GM18517 (cell line): Measurements from ENCODE around the gene RFFL.
"Not testable (repeated sequence)": the region's sequence is repeated elsewhere in the genome, so short reads cannot be mapped to it uniquely, and the experiment has no call there.

Experiments used
- ATAC-seq: cut with Tn5 transposase; IDR thresholded peaks from one replicate; pipeline ENCODE4 v1.9.1; 2021; ENCODE audit warnings: mild to moderate bottlenecking, moderate library complexity; ENCODE audit not compliant: unreplicated experiment

Gene RFFL

DNA sequence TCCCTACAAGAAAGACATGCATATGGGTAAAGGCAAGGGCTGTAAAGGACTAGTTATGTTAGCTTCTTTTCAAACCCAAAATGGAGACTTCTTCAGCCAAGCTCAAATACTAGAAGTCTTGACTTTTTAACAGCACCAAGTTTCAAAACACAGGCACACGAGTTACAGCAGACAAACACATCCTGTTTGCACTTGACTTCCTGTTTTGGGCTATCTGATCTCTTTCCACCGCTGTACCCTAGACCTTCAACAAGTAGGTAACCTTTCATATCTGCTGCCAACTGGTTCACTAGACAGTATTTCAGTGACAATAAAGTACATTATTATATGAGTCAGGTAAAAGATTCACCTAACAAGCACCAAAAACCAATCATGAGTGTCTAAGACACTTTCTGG is 12.3 kb downstream of the RFFL start:
- peak; percentile 72 for ATAC-seq

DNA sequence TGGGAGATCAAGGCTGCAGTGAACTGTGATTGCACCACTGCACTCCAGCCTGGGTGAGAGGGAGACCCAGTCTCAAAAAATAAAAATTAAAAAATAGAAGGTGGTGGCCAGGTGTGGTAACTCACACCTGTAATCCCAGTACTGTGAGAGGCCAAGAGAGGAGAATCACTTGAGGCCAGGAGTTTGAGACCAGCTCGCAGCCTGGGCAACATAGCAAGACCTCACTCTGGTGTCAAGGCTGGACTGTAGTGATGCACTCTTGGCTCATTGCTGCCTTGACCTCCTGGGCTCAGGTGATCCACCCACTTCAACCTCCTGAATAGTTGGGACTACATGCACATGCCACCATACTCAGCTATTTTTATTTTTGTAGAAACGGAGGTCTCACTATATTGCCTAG is 13.3 kb downstream of the RFFL start:
- ATAC-seq, result no peak

- ATAC-seq, result no peak
Measured at GRCh38 chr17:35048685-35049379, 14.7 kb downstream of the RFFL start.

DNA sequence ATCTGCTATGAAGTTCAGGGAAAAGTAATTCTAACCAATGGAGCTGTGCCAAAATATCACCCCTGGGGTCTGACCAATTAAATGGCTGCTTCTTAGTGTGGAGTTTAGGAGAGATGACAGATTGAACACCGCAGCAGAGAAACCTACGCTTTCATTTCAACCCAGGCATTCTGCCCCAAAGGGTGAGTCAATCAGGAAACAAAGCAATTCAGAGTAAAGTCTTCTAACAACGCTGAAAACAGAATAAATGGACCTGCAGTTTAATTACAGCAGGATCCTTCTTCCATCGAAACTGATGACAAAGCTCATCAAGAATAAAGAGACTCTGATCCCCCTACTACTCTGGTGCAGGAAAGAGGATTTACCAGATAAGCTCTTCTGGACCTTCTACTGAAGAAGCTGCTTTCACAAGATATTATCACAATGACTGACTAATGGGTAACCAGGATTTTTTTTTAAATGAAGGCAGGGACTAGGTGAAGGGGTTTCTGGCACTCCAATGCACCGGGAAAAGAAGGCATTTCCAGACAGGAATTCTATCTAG is 16.7 kb downstream of the RFFL start:
- no peak for ATAC-seq

- ATAC-seq, result no peak
Measured at GRCh38 chr17:35046245-35046644, 17.3 kb downstream of the RFFL start.

DNA sequence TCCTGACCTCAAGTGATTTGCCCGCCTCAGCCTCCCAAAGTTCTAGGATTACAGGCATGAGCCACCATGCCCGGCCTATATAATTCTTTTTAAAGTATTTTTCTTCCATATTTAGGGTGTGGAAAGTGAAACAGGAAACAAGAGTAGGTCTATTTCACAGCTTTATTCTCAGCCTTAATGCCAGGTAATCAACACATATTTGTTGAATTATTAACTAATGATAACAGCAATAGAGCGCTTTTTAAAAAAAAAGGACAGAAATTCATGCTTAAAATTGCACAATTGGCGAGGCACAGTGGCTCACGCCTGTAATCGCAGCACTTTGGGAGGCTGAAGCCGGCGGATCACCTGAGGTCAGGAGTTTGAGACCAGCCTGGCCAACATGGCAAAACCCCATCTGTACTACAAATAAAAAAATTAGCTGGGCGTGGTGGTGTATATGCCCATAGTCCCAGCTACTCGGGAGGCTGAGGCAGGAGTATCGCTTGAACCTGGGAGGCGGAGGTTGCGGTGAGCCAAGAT is 18.0 kb downstream of the RFFL start:
- not testable (repeated sequence) for ATAC-seq

GRCh38 chr17:35044181-35044580 is 19.3 kb downstream of the RFFL start:
- ATAC-seq, result no peak

- ATAC-seq, result no peak
Measured at GRCh38 chr17:35041390-35041789, 22.1 kb downstream of the RFFL start.

DNA sequence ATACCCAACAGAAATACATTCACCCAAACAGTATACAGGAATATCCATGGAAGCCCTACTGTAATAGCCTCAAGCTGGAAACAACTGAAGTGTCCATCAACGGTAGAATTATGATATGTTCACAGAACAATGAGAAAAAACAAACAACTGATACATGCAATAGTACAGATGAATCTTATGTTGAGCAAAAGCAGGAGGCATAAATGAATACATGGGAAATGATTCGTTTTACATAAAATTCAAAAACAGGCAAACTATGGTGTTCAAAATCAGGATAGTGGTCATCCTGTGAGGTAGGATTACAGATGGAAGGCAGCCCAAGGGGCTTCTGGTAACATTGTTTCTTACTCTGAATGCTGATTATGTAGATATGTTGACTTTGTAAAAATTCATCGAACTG is 25.1 kb downstream of the RFFL start:
- no peak for ATAC-seq

DNA sequence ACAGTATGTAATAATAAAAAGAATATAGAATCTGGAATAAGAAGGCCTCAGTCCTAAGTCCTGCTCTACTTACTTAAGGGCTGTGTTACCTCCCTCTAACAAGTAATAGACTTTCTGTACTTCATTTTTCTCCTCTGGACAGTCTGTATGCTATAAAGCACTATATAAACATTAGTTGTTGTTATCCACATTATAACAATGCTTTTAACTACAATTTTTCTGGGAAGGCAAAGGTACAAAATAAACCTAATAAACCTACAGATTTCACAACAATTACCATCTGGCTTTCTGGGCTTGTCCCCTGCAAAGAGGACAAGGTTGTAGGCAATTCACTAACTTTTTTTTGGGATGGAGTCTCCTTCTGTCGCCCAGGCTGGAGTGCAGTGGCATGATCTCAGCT is 32.7 kb downstream of the RFFL start:
- ATAC-seq, result no peak

GRCh38 chr17:35028531-35029262 is 34.8 kb downstream of the RFFL start:
- ATAC-seq, result no peak

DNA sequence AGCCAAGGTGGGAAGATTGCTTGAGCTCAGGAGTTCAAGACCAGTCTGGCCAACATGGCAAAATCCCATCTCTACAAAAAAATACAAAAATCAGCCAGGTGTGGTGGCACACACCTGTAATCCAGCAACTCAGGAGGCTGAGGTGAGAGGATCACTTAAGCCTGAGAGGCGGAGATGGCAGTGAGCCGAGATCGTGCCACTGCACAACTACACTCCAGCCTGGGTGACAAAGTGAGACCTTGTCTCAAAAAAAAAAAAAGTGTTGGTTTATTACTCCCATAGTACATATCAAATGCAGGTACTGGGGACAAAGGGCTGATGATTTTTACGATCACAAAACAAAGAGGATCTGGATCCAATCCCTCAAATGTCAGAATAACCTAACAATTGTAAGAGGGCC is 35.4 kb downstream of the RFFL start:
- not testable (repeated sequence) for ATAC-seq

- ATAC-seq, result no peak
Measured at GRCh38 chr17:35025541-35025940, 38.0 kb downstream of the RFFL start.

DNA sequence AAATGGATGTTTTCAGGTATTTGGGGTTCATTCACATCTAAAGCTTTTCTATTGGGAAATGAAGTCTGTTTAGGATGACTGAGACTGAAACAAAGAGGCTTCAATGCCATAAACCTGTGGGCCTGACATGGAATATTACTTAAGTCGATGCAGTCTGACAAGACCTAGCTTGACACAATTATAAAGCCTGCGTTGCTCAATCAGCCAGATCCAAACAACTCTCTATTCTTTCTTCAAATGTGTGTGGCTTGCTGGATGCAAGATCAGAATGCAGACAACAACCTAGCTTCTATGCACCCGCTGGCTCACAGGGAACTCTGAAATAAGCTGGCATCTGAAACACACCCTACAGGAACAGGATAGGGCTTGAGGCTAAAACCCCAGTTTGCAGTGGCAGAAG is 40.0 kb downstream of the RFFL start:
- no peak for ATAC-seq

- peak; percentile 56 for ATAC-seq
Measured at GRCh38 chr17:35022536-35023063, 40.9 kb downstream of the RFFL start.

DNA sequence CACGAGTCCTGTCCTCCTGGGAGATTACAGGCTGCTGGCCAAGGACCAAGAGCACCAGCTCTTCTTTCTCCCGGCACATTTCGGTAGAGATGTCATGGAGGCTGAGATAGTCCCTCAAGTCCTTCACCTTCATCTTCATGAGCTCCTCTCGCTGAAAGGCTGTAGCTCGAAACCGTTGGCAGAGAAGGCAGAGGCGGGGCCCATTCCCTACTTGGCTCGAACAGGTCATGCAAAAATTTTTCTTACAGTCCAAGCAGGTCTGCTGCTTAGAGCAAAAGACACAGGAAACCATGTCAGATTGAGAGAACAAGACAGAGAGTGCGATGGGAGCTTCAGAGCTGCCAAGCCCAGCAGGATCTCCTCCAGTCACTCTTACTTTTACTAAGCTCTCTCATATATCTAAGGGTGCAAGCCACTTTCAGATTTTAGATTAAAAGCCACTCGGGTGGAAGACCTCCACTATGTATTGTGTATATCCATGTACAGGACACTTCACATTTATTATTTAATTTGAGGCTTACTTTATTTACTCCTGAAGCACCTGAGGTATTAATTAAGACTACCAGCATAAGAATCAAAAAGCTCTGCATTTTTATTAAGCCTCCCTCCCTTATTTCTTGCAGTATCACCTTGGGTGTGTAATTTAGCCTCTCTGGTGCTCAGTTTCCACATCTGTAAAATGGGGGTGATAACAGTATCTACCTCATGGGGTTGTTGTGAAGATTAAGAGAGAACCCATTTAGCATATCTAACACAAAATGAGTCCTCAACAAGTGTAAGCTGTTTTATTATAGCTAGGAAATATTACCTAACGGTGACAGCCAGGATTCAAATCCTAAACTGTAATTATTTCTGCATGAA is 41.8 kb downstream of the RFFL start:
- no peak for ATAC-seq

GRCh38 chr17:35019386-35020179 is 43.9 kb downstream of the RFFL start:
- no peak for ATAC-seq

DNA sequence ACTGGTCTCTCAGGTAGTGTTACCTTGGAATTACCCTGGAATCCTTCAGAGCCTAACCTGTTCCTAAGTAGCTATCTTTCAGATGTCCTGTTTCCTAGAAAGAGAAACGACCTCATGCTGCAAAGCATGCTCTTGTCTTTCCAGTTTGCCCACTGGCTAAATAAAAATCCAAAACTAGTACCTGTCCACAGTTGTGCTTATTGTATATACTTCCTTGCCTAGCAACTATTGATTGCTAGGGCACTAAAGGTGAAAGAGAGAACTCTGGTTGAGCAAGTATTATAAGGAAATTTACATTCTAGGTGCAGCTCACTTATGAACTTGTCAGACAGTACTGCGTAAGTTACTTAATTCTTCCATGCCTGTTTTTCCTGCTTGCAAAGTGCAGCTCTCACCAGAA is 44.7 kb downstream of the RFFL start:
- ATAC-seq, result no peak

- no peak for ATAC-seq
Measured at GRCh38 chr17:35017021-35017420, 46.5 kb downstream of the RFFL start.

DNA sequence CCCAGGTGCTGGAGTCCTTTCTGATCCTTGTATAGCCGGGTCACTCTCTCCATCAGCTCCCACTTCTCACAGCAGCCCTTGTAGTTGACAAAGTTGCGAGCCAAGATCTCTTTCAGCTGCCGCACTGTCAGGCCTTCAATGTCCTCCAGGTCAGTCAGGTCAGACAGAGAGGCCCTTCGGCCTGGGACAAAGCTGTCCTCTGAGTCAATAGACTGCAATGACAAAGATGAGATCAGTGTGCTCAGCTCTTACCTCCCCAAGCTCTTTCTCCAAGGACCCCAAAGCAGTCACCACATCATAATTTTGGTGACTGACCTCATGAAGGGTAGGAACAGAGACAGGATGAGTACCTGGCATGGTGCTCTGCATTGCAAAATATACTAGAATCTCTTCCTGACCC is 47.1 kb downstream of the RFFL start:
- ATAC-seq, result no peak
